ENCODE data around the gene KCTD3. TPM values are rescaled to one million over a fixed set of nuclear protein-coding genes. Genes with fewer than 3 reads are reported as not detected.

Gene KCTD3
- polyA plus RNA-seq, 3 donors from 2014 or later: 1.1 to 1.9 (median 1.6) TPM

GRCh38 chr1:215660259-215660658, 93.2 kb downstream of the KCTD3 start:
- peaks cover 0 to 3% (median 0%) of the 10 kb centered on the region in 3 donors for H3K27me3 Mint-ChIP-seq (ENCODE audit: low read depth in 3 of 3)
- no peak overlapping the region for H3K27ac Mint-ChIP-seq
- H3K36me3 Mint-ChIP-seq: no peaks in the 10 kb centered on the region

GRCh38 chr1:215661033-215661432, 93.9 kb downstream of the KCTD3 start:
- Mint-ChIP-seq H3K4me3 (no peak overlapping the region), H3K27ac (no peak overlapping the region), H3K36me3 (no peaks in the 10 kb centered on the region), H3K4me1 (no peaks in the 10 kb centered on the region), H3K9me3 (peaks cover 4 to 18% (median 9%) of the 10 kb centered on the region in 6 donors), H3K27me3 (ENCODE audit: low read depth in 3 of 3) (peaks cover 0 to 3% (median 0%) of the 10 kb centered on the region in 3 donors)
- no peak for DNase-seq

More at GRCh38 chr1:215660259-215660658, 93.2 kb downstream of the KCTD3 start:
- Mint-ChIP-seq H3K4me3 (no peak overlapping the region), H3K9me3 (peaks cover 4 to 14% (median 9%) of the 10 kb centered on the region in 6 donors), H3K4me1 (no peaks in the 10 kb centered on the region)
- DNase-seq: no peak

GRCh38 chr1:215665215-215665614, 98.1 kb downstream of the KCTD3 start:
- H3K27me3 Mint-ChIP-seq (ENCODE audit: low read depth in 3 of 3): no peaks in the 10 kb centered on the region
- DNase-seq: no peak
- peaks cover 0 to 27% (median 8%) of the 10 kb centered on the region in 6 donors for H3K9me3 Mint-ChIP-seq
- no peaks in the 10 kb centered on the region for H3K4me1 Mint-ChIP-seq
- H3K27ac Mint-ChIP-seq: no peak overlapping the region
- no peak overlapping the region for H3K4me3 Mint-ChIP-seq
- no peaks in the 10 kb centered on the region for H3K36me3 Mint-ChIP-seq

GRCh38 chr1:215667761-215668160, 100.7 kb downstream of the KCTD3 start:
- no peak for DNase-seq
- Mint-ChIP-seq H3K27ac (no peak overlapping the region), H3K4me1 (no peaks in the 10 kb centered on the region), H3K36me3 (peaks cover 0 to 4% (median 0%) of the 10 kb centered on the region in 3 donors), H3K27me3 (ENCODE audit: low read depth in 3 of 3) (peaks cover 0 to 7% (median 0%) of the 10 kb centered on the region in 3 donors), H3K4me3 (no peak overlapping the region), H3K9me3 (peaks cover 6 to 38% (median 12%) of the 10 kb centered on the region in 6 donors)

GRCh38 chr1:215669806-215670491, 102.8 kb downstream of the KCTD3 start:
- Mint-ChIP-seq H3K4me3 (no peak overlapping the region), H3K9me3 (peaks cover 8 to 32% (median 15%) of the 10 kb centered on the region in 6 donors), H3K27me3 (ENCODE audit: low read depth in 3 of 3) (peaks cover 0 to 7% (median 0%) of the 10 kb centered on the region in 3 donors), H3K27ac (no peak overlapping the region), H3K4me1 (no peaks in the 10 kb centered on the region), H3K36me3 (peaks cover 0 to 4% (median 0%) of the 10 kb centered on the region in 3 donors)
- DNase-seq: no peak
